CMK (cell line): ENCODE results near the gene IL22.

ENCODE experiments used
- DNase-seq: peaks from one replicate; pipeline ENCODE4 v3.0.0-alpha.2; 2010; ENCODE audit warnings: low read depth

The IL22 gene, protein sequence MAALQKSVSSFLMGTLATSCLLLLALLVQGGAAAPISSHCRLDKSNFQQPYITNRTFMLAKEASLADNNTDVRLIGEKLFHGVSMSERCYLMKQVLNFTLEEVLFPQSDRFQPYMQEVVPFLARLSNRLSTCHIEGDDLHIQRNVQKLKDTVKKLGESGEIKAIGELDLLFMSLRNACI

DNA sequence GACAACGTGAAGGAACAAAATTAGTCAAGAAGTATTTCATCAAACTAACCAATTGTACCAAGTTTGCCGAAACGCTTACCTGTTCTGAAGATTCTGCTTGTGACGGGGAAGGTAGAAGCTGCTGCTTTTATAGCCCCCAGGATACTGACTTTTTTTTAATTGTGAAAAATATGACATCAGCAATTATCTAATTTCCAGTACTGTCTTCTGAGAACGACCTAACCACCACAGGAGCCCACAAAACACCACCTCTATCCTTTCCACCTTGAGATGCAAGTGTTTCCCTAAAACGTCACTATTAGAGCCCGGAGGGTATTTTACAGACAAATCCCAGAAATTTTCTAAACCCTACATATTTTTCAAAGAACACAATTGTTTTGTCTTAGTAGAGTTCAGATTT lies at the start of gene IL22:
Gene IL22 (minus strand): TSS at position 101 of the 400 bp plus-strand sequence. CDS start 156 bp downstream, outside the sequence.
- no peak for DNase-seq

DNA sequence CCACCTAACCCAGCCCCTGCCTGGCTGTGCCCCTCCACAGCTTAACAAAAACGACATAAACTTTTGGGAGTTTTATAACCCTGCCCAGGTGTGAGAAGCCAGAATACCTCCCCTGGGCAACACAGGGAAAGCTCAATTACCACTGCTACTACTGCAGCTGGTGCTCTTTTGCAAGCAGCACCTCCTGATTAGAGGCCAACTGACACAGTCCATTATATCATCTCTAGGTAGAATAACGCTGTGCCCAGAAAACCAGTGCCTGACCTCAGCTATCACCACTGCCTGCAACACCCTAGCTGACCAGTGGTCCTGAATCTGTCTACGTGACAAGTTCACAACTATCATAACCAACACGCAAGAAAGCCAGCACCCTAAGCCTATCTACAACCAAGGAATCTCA lies 44.5 kb upstream of the IL22 start:
- no peak for DNase-seq

DNA sequence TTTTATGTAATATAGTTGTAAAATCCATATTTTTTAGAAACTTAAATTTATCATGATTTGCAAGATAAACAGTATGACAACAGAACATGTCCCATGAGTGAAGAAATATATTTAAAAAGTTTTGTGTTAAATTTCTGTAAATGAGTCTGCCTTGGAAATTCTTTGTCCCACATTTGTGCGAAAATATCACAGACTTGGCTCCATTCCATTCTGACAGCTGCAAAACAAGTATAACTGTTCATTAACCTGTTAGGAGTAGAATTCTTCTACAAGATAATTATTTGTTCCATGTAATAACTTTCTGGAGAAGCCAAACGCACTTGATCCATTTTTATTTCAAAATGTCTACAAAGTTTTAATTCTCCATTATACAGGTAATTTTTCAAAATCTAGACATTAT lies 40.8 kb upstream of the IL22 start:
- no peak for DNase-seq

DNA sequence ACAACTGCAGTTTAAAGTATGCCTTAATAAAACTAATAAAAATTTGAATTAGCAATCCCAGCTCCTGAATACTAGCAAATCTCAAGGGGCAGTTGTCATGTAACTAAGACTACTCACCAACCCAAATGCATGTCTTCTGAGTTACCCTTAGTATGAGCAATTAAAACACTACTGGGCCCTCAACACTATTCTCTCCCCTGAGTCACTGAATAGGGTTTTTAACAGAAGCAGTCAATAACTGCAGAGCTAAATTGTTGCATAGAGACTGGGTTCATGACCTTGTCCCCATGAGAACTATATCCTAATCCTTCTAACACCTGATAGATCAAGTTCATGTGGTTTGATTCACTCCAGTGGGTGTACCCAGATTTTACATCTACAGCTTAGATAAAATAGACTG lies 39.9 kb upstream of the IL22 start:
- no peak for DNase-seq

DNA sequence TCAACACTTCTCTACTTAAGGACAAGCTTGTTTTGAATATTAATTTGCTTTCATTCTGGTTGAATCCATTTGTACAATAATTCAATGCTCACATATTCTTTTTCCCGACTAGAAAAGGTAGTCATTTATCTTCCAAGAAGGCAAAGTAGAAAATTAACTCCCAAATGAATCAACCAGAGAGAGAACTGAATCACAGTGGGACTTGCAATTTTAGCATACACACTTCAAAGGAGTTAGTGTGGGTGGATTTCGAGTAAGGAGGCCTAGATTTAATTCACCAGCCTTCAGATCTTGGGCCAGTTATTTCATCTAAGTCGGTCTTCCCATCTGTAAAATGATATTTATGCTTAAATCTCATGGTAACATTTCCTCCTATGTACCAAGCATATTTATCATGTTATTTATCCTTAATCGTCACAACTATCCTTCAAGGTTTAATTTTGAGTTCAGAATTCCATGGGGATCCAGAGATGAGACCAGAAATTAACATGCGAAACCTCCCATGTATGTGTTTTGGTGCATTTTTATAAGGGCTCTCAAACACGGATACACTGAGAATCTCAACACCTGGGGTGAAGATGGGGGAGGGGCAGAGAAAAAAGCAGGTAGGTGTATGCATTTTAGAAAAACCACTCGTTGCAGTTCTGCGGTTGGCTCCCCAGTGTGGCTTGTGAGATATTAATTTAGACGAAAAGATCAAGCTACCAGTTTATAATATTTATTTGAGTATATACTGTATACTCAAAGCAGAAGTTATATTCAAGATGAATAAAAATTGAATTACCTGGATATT lies 38.9 kb upstream of the IL22 start:
- no peak for DNase-seq

DNA sequence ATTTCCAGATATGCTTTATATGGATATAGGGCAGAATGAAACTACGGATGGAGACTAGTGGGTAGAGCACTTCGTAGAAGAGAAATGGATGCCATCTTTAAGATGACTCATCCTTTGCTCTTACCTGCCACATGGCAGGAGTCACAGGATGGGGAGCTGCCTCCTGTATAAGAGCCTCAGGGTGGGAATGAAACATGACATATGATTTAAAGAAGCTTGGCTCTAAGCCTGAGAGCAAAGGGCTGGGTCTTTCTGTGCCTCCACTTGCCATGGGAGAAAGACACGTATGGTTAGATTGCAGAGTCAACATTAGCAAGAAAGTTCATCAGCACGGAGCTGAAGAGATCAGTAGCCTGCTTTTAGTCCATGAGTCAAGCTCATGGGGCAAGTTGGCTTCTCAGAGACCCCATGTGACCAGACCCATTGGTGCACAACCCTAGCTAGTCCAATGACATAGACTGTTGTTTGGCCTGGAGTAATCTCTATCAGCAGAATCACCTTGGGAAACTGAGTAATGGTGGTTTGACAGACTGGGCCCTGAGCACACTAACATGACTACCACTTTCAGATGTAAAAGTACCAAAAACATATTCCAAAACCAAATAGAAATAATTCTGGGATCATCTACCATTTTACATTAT lies 38.1 kb upstream of the IL22 start:
- no peak for DNase-seq

DNA sequence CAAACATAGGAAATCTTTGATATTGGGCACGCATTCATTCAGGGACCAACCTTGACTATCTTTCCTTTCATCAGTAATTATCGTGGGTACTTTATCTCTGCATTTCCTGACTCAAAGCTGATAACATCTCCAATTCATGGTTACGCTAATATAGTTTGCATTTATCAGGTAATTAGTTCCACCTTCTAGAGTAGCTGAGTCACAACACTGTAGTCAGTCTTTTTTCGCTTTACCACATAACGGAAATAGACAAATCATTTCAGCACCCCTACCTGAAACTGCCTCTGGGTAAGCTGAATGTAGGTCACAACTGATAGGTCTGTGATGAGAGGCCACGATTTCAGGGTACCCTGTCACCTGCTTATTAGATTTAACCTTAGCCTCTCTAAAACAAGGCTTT lies 36.7 kb upstream of the IL22 start:
- DNase-seq, result no peak

DNA sequence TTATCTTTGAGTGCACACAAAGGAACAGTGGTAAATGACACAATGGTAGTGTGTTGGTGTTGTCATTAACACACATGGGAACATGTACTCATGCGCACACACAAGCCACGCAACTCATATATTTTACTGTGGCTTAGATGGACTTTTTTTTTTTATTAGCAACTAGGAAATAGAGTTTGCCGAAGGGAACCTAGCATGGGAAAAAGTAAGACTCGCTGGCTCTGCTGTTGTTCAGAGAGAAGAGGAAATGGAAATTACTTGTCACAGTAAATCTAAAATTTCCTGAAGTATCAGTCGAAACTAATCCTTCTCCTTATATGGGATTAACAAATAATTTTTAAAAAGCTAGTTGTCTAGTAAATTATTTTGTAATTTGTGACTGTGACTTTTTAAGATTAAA lies 33.7 kb upstream of the IL22 start:
- DNase-seq, result no peak

DNA sequence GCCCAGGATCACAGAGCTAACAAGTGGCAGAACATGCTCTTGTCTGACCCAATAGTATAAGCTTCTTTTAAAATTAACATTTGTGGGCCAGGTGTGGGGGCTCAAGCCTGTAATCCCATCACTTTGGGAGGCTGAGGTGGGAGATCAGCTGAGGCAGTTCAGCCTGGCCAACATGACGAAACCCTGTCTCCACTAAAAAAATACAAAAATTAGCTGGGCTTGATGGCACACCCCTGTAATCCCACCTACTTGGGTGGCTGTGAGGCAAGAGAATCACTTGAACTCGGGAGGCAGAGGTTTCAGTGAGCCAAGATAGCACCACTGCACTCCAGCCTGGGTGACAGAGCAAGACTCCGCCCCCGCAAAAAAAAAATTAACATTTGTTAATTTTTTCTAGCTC lies 33.0 kb upstream of the IL22 start:
- no peak for DNase-seq

DNA sequence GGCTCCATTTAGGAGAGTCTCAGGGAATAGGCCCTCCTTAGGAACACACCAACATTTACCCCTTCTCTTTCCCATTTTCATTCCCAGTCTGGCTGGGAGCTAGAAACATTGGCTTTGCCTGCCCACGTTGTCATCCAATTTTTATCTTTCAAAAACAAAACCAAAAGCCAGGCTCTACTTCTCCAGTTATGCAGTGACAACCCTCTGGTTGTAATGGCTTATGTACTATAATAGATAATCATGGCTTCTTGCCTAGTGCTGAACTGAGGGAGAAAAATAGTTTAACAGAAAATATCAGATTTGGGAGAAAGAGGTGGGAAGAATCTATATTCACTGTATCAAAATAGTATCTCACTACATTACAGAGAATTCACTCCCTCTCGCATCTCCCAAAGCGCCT lies 32.1 kb upstream of the IL22 start:
- no peak for DNase-seq

DNA sequence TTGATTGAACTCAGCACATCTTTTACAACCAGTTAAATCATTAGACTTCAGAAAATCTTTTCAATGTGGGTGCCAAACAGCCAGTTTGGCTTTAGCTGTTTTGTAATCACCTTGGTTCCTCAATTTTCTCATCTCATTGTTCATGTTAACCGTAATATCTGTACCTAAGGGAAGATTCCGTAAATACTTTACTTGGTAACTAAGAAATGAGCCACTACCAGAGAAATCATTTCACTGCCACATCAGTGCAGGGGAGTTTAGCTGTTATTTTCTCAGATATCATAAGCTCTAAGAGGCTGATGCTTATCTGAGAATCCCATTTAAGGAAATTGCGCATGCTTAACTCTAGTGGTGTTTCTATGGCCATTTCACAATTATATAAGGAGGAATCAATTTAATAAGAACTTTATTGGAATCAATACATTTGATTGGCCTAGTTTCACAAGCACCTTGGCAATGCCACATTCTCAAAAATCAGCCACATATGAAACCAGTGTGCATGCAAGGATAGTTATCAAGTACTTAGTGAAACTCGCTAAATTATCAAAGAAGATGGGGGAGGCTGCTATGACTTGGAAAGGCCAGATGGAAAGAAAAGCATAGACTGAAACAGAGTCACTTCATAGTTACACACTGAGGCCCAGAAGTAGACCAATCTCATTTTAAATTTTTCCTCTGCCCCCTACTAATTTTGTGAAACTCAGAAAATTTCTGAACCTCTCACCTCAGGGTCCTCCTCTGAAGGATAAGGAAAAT lies 28.1 kb upstream of the IL22 start:
- DNase-seq, result no peak

DNA sequence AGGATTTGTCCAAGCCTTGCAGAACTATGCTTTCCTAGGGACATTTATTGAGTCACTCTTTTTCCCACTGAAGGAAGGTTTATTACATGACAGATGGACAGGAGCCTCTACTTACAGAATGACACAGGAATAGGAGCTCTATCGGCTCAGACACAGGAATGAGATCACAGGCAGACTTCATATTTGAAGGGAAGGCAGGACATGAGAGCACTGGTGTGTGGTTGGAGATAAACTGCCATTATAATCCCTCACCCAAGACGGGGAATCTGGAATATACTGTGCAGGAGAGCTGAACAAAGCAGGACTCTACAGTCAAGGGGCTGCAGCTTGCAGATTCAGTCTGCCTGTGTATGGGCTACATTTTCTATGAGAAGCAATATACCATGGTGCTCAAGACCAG lies 26.8 kb upstream of the IL22 start:
- no peak for DNase-seq

DNA sequence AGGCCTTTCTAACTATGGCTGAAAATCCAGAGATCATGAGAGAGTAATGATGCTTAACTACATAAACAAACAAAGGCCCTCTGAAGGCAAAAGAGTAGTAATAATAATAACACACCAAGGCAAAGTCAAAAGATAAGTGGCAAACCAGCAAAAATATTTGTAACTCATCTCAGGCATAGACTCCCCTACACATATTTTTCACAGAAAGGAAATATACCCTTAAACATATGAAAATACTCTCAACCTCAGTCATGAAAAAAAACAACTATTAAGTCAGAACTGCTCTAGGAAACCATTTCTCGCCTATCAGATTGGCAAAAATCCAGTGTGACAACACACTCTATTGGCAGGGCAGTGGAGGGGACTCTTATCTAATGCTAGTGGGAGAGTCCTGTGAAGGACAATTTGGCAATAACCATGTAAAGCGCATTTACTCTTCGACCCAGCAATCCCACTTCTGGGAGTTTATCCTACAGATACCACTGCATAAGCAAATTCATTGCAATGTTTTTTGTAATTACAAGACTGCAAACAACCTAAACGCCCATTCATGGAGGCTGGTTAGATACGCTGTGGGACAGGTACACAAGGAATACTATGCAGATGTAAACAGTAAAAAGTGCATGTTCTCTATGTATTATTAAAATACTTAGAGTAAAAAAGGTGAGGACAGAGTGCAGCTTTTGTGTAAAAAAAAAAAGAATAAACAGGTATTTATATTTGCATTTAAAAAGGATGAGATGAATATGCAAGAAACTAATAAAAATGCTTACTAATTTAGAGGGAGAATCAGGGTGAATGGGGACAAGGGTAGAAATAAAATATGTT lies 26.0 kb upstream of the IL22 start:
- no peak for DNase-seq

DNA sequence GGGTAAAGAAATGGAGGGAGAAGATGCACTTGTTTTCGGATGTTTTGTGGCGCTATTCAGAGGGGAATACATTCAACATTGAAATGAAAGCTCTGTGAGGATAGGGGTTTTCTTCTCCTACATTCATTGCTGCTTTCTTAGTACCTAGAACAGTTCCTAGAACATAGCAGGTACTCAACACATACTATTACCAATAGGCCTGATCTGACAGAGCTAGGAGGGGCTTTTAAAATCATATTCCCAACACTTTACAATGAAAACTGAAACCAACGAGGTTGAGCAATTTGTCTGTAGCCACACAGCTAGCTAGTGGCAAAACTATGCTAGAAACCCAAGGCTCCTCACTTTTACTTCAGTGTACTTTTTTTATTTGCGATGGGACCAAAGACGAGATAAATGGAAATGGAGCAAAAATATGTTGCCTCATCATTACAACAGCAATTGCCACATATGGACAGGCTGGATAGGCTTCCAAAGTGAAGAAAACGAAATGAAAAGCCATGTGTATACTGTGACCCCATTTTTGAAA lies 23.1 kb upstream of the IL22 start:
- no peak for DNase-seq

DNA sequence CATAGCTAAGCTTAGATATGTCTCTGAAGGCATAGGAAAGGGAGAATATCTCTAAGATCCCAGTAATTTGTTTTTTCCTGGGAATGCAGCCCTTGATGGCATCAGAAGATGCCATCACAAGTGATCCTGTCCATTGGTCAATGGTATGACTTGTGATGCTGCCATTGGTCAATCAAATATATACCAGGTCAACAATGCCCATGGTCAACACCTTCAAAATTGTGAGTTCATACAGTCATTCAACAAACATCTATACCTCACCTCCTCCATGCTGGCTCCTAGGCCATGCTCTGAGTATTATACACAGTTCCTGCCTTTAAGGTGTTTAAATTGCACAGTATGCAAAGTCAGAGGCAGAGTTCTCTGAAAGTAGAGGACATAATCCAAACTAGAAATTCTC lies 19.3 kb upstream of the IL22 start:
- DNase-seq, result no peak

DNA sequence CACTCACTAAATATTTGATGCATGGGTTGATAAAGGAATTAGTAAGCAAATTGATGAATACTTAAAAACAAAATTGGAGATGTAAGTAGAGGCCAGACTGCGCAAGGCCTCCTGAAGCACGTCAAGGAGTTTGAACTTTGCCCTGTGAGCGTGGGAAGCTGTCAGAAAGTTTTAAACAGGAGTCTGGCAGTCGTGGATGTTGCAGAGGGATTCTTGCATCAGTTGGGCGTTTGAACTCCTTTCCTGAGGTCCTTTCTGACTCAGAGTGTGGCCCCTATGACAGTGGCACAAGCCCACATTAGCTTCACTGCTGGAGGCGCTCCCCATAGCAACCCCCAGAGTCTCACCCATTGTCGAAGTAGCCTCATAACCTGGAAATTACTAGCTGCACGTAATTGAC lies 17.9 kb upstream of the IL22 start:
- no peak for DNase-seq

DNA sequence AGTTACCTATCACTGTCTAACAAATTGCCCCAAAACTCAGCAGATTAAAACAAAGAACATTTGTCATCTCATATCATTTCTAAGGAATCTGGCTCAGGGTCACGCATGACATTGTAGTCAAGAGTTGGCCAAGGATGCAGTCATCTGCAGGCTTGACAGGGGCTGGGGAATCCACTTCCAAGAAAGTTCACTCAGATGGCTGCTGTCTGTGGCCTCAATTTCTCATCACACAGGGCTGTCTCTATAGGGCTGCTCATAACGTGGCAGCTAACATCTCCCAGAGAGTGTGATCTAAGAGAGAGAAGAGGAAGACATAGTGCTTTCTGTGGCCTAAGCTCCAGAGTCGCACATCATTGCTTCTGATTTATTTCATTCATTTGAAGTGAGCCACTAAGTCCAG lies 17.0 kb upstream of the IL22 start:
- DNase-seq, result no peak

DNA sequence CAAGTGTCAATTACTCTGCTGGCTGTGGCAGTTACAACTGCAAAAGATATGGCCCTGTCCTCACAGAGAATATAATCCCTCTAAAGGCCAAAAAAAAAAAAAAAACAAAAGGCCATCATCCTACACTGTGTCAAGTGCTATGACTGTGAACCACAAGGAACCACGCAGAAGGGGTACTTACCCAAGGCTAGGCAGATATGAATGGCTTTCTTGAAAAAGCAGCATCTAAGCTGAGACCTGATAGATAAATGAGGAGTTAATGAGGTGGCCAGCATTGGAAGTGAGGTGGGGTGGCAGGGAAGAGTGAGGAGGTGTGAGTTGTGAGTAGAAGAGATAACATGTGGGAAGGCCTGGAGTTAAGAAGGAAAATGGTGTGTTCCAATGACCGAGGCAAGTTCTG lies 16.4 kb upstream of the IL22 start:
- no peak for DNase-seq

DNA sequence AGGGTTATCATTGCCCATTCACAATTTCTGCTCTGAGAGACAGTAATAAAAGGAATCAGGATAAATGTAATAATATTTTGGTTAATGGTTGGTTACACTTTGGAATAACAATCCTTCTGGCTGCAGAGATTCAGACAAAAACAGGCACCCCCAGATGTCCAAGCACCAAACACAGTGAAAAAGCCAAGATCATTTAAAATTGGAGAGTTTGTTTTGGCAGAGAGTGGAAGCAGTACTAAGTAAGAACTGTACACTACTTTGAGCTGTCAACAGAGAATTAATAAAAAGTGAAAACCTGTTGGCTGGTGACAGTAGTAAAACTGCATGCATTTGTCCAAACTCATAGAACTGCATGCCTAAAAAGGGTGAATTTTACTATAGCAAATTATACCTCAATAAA lies 15.6 kb upstream of the IL22 start:
- DNase-seq, result no peak

DNA sequence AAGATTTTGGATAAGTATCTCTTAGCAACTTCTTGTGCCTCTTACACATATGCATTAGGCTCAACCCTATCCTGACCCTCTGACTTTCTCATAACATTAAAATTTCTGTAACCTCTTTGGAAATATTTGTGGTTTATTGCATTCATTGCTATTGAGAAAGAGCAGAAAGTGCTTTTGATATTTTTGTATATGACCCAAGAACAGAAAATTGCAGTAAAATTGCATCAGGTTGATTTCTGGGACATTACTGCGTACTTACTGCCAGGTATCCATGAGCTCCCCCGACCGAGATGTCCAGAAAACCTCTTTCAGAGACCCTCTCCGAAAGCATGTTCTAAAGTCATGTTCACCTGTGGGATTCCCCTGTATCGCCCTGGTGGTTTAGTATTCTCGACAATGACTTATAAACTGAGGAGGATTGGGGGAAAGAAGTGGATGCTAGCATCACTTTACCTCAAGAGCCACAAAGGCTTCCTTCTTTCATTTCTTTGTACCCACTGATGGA lies 14.5 kb upstream of the IL22 start:
- DNase-seq, result no peak

DNA sequence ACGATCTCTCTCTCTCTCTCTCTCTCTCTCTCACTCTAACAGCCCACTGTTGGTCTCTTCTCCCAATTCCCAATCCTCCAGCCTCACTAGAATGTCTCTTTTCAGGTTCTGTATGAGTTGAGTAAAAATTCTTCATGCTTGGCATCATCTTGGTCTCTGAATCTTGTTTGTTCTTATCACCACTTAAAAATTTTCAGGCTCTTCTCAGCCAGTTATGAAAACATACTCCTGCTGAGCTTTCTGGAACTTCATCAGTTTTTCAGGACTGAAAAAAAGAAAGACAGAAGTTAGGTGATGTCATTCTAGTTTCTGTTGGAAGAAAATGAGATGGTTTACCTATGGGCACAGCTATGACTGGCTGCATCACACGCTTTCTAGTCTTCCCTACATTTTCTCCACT lies 11.5 kb upstream of the IL22 start:
- no peak for DNase-seq
